GM10248 (cell line): Measurements from ENCODE around the gene STK17B.
"Not testable (repeated sequence)": the region's sequence is repeated elsewhere in the genome, so short reads cannot be mapped to it uniquely, and the experiment has no call there.

Source experiments
- CTCF ChIA-PET: fragments of 300-600 bp; sonication (Branson Sonifier 250); formaldehyde crosslinking; extraction: SDS; loops from one replicate; lab custom pipeline; 2021; ENCODE audit warnings: antibody characterized with exemption; lab: Yijun Ruan, JAX
- POLR2A ChIA-PET: fragments of 350-650 bp; sonication (Branson Sonifier 250); formaldehyde crosslinking; extraction: SDS; loops from one replicate; lab custom pipeline; 2020; ENCODE audit warnings: antibody characterized with exemption; lab: Yijun Ruan, JAX
- DNase-seq: peaks from one replicate; pipeline ENCODE4 v3.0.0; 2012; ENCODE audit errors: extremely low spot score
- CTCF ChIP-seq: IDR thresholded peaks from 2 replicates; pipeline ENCODE4 v1.5.1; 2012; ENCODE audit warnings: mild to moderate bottlenecking, low read depth; ENCODE audit errors: extremely low read depth, missing control alignments, control extremely low read depth

The STK17B gene

GRCh38 chr2:196099916-196100315 lies 71.5 kb downstream of the STK17B start:
- POLR2A ChIA-PET = no interaction called here
- CTCF ChIA-PET = interaction anchor here (1.0 to 4.4 kb wide), 3 partner anchors 15 to 23 kb away, joined by 3 to 46 read pairs (median 3); no protein-coding TSS in a partner anchor
- no peak for DNase-seq
- TF ChIP-seq CTCF = no peak

- CTCF ChIA-PET = interaction anchor here (1.0 to 3.3 kb wide), 8 partner anchors 10 to 355 kb away, joined by 3 to 30 read pairs (median 4); partner anchors contain the start of gene DNAH7
- TF ChIP-seq CTCF = no peak
These were observed 73.3 kb downstream of the STK17B start for GRCh38 chr2:196097864-196098660.

GRCh38 chr2:196096982-196097745 lies 74.2 kb downstream of the STK17B start:
- POLR2A ChIA-PET = no interaction called here
- no peak for TF ChIP-seq CTCF
- no peak for DNase-seq
- CTCF ChIA-PET = interaction anchor here (1.0 to 3.3 kb wide), 10 partner anchors 11 to 179 kb away, joined by 3 to 30 read pairs (median 4); partner anchors contain the start of gene DNAH7

More at GRCh38 chr2:196097864-196098660, 73.3 kb downstream of the STK17B start:
- no peak for DNase-seq
- POLR2A ChIA-PET = no interaction called here

GRCh38 chr2:196096264-196096663 lies 75.1 kb downstream of the STK17B start:
- ChIA-PET POLR2A (no interaction called here), CTCF (interaction anchor here (1.1 to 3.3 kb wide), 6 partner anchors 11 to 180 kb away, joined by 3 to 30 read pairs (median 4); no protein-coding TSS in a partner anchor)
- no peak for DNase-seq
- no peak for TF ChIP-seq CTCF

- DNase-seq, POLR2A ChIA-PET: not testable (repeated sequence)
- CTCF ChIA-PET = interaction anchor here (3.6 kb wide), 1 partner anchor 11 kb away, joined by 15 read pairs; no protein-coding TSS in a partner anchor
These were observed 81.9 kb downstream of the STK17B start for GRCh38 chr2:196089448-196089847.

GRCh38 chr2:196088203-196088602 lies 83.2 kb downstream of the STK17B start:
- DNase-seq = no peak
- ChIA-PET POLR2A (no interaction called here), CTCF (interaction anchor here (3.6 kb wide), 1 partner anchor 10 kb away, joined by 15 read pairs; no protein-coding TSS in a partner anchor)
- TF ChIP-seq CTCF = no peak
